IMR-90 (cell line): ENCODE results near the gene NTRK2. TPM values are rescaled to one million over a fixed set of nuclear protein-coding genes. Genes with fewer than 3 reads are reported as not detected.

ENCODE experiments used
- ATAC-seq: fragments of 200-7000 bp; cut with Tn5 transposase; 2 replicates; pipeline ENCODE4 v1.9.1; 2020; ENCODE audit warnings: low read depth, mild to moderate bottlenecking, moderate library complexity
- BruUV-seq: library from RNA; stranded (reverse); fragments of 400-500 nt; replicated peaks from 2 replicates; lab custom pipeline; 2021; lab: Mats Ljungman, UMichigan
- CTCF ChIA-PET: fragments of 300-600 bp; formaldehyde crosslinking; extraction: SDS; loops from one replicate; lab custom pipeline; 2021; ENCODE audit warnings: antibody characterized with exemption; lab: Yijun Ruan, JAX
- POLR2A ChIA-PET: fragments of 300-600 bp; sonication (Branson Sonifier 250); formaldehyde crosslinking; loops from one replicate; lab custom pipeline; 2022; ENCODE audit warnings: antibody characterized with exemption; ENCODE audit not compliant: unreplicated experiment; lab: Charles Lee
- DNase-seq: peaks from one replicate; pipeline ENCODE4 v3.0.0; 2013
- H2AFZ ChIP-seq: replicated peaks from 2 replicates; pipeline ENCODE3; 2013; ENCODE audit warnings: low read length, mild to moderate bottlenecking; ENCODE audit not compliant: poor library complexity
- H2AK5ac ChIP-seq: 2 replicates; pipeline ENCODE4 v1.6.1; 2013; ENCODE audit warnings: low read depth, low read length, inconsistent platforms
- H2AK9ac ChIP-seq: replicated peaks from 2 replicates; pipeline ENCODE3; 2013; ENCODE audit warnings: mild to moderate bottlenecking, low read depth, low read length, moderate library complexity; ENCODE audit not compliant: poor library complexity
- H2BK120ac ChIP-seq: 2 replicates; pipeline ENCODE4 v1.6.1; 2013; ENCODE audit warnings: low read depth, low read length, inconsistent platforms
- H2BK15ac ChIP-seq: 3 replicates; pipeline ENCODE4 v1.6.1; 2013; ENCODE audit warnings: low read depth, low read length, inconsistent platforms
- H2BK20ac ChIP-seq: 2 replicates; pipeline ENCODE4 v1.6.1; 2013; ENCODE audit warnings: low read depth, mild to moderate bottlenecking, inconsistent platforms, low read length, moderate library complexity
- H2BK5ac ChIP-seq: 2 replicates; pipeline ENCODE4 v1.6.1; 2013; ENCODE audit warnings: mild to moderate bottlenecking, low read depth, low read length, inconsistent platforms; ENCODE audit not compliant: poor library complexity, severe bottlenecking
- H3K14ac ChIP-seq: replicated peaks from 2 replicates; pipeline ENCODE4 v1.6.1; 2013; ENCODE audit warnings: low read depth, low read length, inconsistent platforms
- H3K18ac ChIP-seq: 2 replicates; pipeline ENCODE4 v1.6.1; 2013; ENCODE audit warnings: low read depth, low read length, control low read depth
- H3K23ac ChIP-seq: 2 replicates; pipeline ENCODE4 v1.6.1; 2013; ENCODE audit warnings: low read depth, low read length, inconsistent platforms
- H3K27ac ChIP-seq: 2 replicates; pipeline ENCODE4 v1.5.1; 2013; ENCODE audit warnings: mild to moderate bottlenecking, control low read depth, low read length; ENCODE audit not compliant: insufficient read depth
- H3K27me3 ChIP-seq: 2 replicates; pipeline ENCODE4 v1.6.1; 2013; ENCODE audit warnings: low read length; ENCODE audit not compliant: control insufficient read depth, insufficient read depth
- H3K36me3 ChIP-seq: 2 replicates; pipeline ENCODE4 v1.6.1; 2013; ENCODE audit warnings: low read length, mixed read lengths; ENCODE audit not compliant: control insufficient read depth, insufficient read depth
- H3K4ac ChIP-seq: 2 replicates; pipeline ENCODE4 v1.6.1; 2013; ENCODE audit warnings: low read depth, low read length, inconsistent platforms
- H3K4me1 ChIP-seq: 2 replicates; pipeline ENCODE4 v1.6.1; 2013; ENCODE audit warnings: low read length, mixed read lengths; ENCODE audit not compliant: control insufficient read depth, insufficient read depth
- H3K4me2 ChIP-seq: 2 replicates; pipeline ENCODE4 v1.6.1; 2013; ENCODE audit warnings: low read depth, mild to moderate bottlenecking, control low read depth, low read length, moderate library complexity
- H3K4me3 ChIP-seq: 2 replicates; pipeline ENCODE4 v1.5.1; 2013; ENCODE audit warnings: low read depth, mild to moderate bottlenecking, control low read depth, low read length, moderate library complexity; ENCODE audit not compliant: insufficient read depth
- H3K56ac ChIP-seq: 2 replicates; pipeline ENCODE4 v1.6.1; 2013; ENCODE audit warnings: low read length, inconsistent platforms; ENCODE audit not compliant: insufficient read depth; ENCODE audit errors: extremely low read depth
- H3K79me1 ChIP-seq, 2 experiments: 2 replicates each; pipeline ENCODE4 v1.6.1; 2013; ENCODE audit warnings: low read length in 2 of 2, inconsistent platforms in 1 of 2, low read depth in 1 of 2
- H3K9ac ChIP-seq: 2 replicates; pipeline ENCODE4 v1.6.1; 2013; ENCODE audit warnings: low read depth, low read length, control low read depth
- H3K9me1 ChIP-seq: 2 replicates; pipeline ENCODE4 v1.6.1; 2013; ENCODE audit warnings: low read length, inconsistent platforms; ENCODE audit not compliant: insufficient read depth
- H3K9me3 ChIP-seq: 2 replicates; pipeline ENCODE4 v1.6.1; 2013; ENCODE audit warnings: low read length; ENCODE audit not compliant: control insufficient read depth, insufficient read depth
- H4K20me1 ChIP-seq: 2 replicates; pipeline ENCODE4 v1.6.1; 2013; ENCODE audit warnings: low read length, inconsistent platforms; ENCODE audit not compliant: insufficient read depth
- H4K5ac ChIP-seq: 2 replicates; pipeline ENCODE4 v1.6.1; 2013; ENCODE audit warnings: mild to moderate bottlenecking, low read depth, low read length, control low read depth
- H4K8ac ChIP-seq, 2 experiments: 2 replicates each; pipeline ENCODE4 v1.6.1; 2013; ENCODE audit warnings: low read depth in 2 of 2, low read length in 2 of 2, control low read depth in 1 of 2, inconsistent platforms in 1 of 2
- H4K91ac ChIP-seq: 2 replicates; pipeline ENCODE4 v1.6.1; 2013; ENCODE audit warnings: low read depth, low read length, inconsistent platforms; ENCODE audit not compliant: insufficient read depth
- BHLHE40 ChIP-seq: fragments of 150-350 bp; IDR thresholded peaks from 2 replicates; pipeline ENCODE4 v1.6.1; 2016; ENCODE audit warnings: mild to moderate bottlenecking, low read depth, low read length
- CEBPB ChIP-seq: IDR thresholded peaks from 2 replicates; pipeline ENCODE4 v1.6.1; 2012; ENCODE audit warnings: low read depth, low read length, improper control_type of control experiment
- CHD1 ChIP-seq: IDR thresholded peaks from 2 replicates; pipeline ENCODE4 v1.6.1; 2012; ENCODE audit warnings: low read depth, low read length, improper control_type of control experiment
- CTCF ChIP-seq: conservative IDR thresholded peaks from 2 replicates; pipeline ENCODE4 v1.5.1; 2012; ENCODE audit warnings: mild to moderate bottlenecking, low read depth, low read length, improper control_type of control experiment
- FOS ChIP-seq: fragments of 150-350 bp; IDR thresholded peaks from 2 replicates; pipeline ENCODE4 v1.6.1; 2016; ENCODE audit warnings: low read depth, low read length
- MAFK ChIP-seq: IDR thresholded peaks from 2 replicates; pipeline ENCODE4 v1.6.1; 2012; ENCODE audit warnings: low read depth, low read length, improper control_type of control experiment
- MAZ ChIP-seq: IDR thresholded peaks from 2 replicates; pipeline ENCODE4 v1.6.1; 2012; ENCODE audit warnings: low read depth, mild to moderate bottlenecking, low read length, improper control_type of control experiment, moderate library complexity, borderline replicate concordance
- MXI1 ChIP-seq: IDR thresholded peaks from 2 replicates; pipeline ENCODE4 v1.6.1; 2012; ENCODE audit warnings: low read depth, mild to moderate bottlenecking, low read length, moderate library complexity, borderline replicate concordance
- POLR2A ChIP-seq: IDR thresholded peaks from 2 replicates; pipeline ENCODE4 v1.6.1; 2012; ENCODE audit warnings: mild to moderate bottlenecking, low read depth, low read length
- RAD21 ChIP-seq: IDR thresholded peaks from 2 replicates; pipeline ENCODE4 v1.6.1; 2012; ENCODE audit warnings: low read length, improper control_type of control experiment
- RCOR1 ChIP-seq: IDR thresholded peaks from 2 replicates; pipeline ENCODE4 v1.6.1; 2012; ENCODE audit warnings: mild to moderate bottlenecking, low read length, improper control_type of control experiment; ENCODE audit not compliant: insufficient replicate concordance
- RFX5 ChIP-seq: IDR thresholded peaks from 2 replicates; pipeline ENCODE4 v1.8.0; 2012; ENCODE audit warnings: low read depth, mild to moderate bottlenecking, low read length, moderate library complexity
- SMC3 ChIP-seq: fragments of 150-350 bp; IDR thresholded peaks from 2 replicates; pipeline ENCODE4 v1.6.1; 2016; ENCODE audit warnings: low read depth, mild to moderate bottlenecking, antibody characterized with exemption, low read length, moderate library complexity
- USF2 ChIP-seq: fragments of 150-350 bp; IDR thresholded peaks from 2 replicates; pipeline ENCODE4 v1.6.1; 2017; ENCODE audit warnings: mild to moderate bottlenecking, antibody characterized with exemption, low read length, low read depth
- WGBS, 2 experiments: methylation state at CpG; one replicate each; pipeline versions ENCODE4 v1.1.5 to v1.1.7; 2013; ENCODE audit warnings: missing lambda C conversion rate in 2 of 2; ENCODE audit not compliant: insufficient read length in 1 of 2; ENCODE audit errors: extremely low coverage in 2 of 2; 5-methylcytosine and 5-hydroxymethylcytosine counted together
- dilution Hi-C: fragments of 300-500 bp; cut with HindIII; formaldehyde crosslinking; loops from one replicate; pipeline ENCODE4 v1.14.3; 2018; ENCODE audit warnings: low sequenced_read_pairs; ENCODE audit not compliant: unreplicated experiment
- in situ Hi-C: fragments of 300-500 bp; cut with MboI; formaldehyde crosslinking; loops from 3 replicates; pipeline ENCODE4 v1.14.3; 2019; ENCODE audit warnings: low sequenced_read_pairs, inconsistent platforms, mixed read lengths
- intact Hi-C: fragments of 100-400 bp; cut with micrococcal nuclease; formaldehyde crosslinking; loops from 2 replicates; pipeline ENCODE4 v1.10.0; 2022
- polyA plus RNA-seq, 3 experiments: library from polyadenylated mRNA; depleted of rRNA; stranded (reverse); fragments of >200 nt; gene quantifications; 2 replicates each; pipeline ENCODE4 v1.2.3, GENCODE V29; 2012; ENCODE audit warnings: low replicate concordance in 1 of 3
- total RNA-seq: library from RNA; depleted of rRNA; stranded (reverse); fragments of >200 nt; gene quantifications from 2 replicates; pipeline ENCODE4 v1.2.3, GENCODE V29; 2012
- TF ChIP-seq, protein P1 (sequence below): fragments of 150-350 bp; IDR thresholded peaks from 2 replicates; pipeline ENCODE4 v1.6.1; 2016; ENCODE audit warnings: low read depth, mild to moderate bottlenecking, low read length, moderate library complexity, borderline replicate concordance

Gene NTRK2
- total and polyA plus RNA-seq, 2 of the 4 experiments (the other 2 are of a cell fraction) = under 0.01 to 0.02 TPM

GRCh38 chr9:85009251-85009650, 339.7 kb downstream of the NTRK2 start:
- no peak overlapping the region for H3K18ac ChIP-seq
- H3K9me1 ChIP-seq = no peaks in the 10 kb centered on the region
- BruUV-seq = no TSS peak
- intact Hi-C loops (no loop called here), in situ Hi-C loops (no loop called here), dilution Hi-C loops (no loop called here)
- H3K27me3 ChIP-seq = no peaks in the 10 kb centered on the region
- ChIA-PET POLR2A (no interaction called here), CTCF (no interaction called here)
- no peak overlapping the region for H2AK5ac ChIP-seq
- no CpG with 5 or more reads among the region's 1 CpG for WGBS, 2 experiments
- no peak overlapping the region for H2AK9ac ChIP-seq
- no peaks in the 10 kb centered on the region for H3K36me3 ChIP-seq
- no peak overlapping the region for H3K23ac ChIP-seq
- H4K5ac ChIP-seq = no peak overlapping the region
- H3K9ac ChIP-seq = no peak overlapping the region
- no peak overlapping the region for H4K91ac ChIP-seq
- no peak overlapping the region for H3K4me3 ChIP-seq
- H2BK120ac ChIP-seq = no peak overlapping the region
- H4K20me1 ChIP-seq = no peaks in the 10 kb centered on the region
- H3K9me3 ChIP-seq = peaks cover 17% of the 10 kb centered on the region
- ATAC-seq = no peak
- no peak overlapping the region for H3K27ac ChIP-seq
- no peak overlapping the region for H3K14ac ChIP-seq
- no peak overlapping the region for H2BK15ac ChIP-seq
- no peak overlapping the region for H2BK5ac ChIP-seq
- no peak overlapping the region for H2BK20ac ChIP-seq
- no peak overlapping the region for H4K8ac ChIP-seq
- no peak overlapping the region for H3K56ac ChIP-seq
- no peak overlapping the region for H3K4me2 ChIP-seq
- no peaks in the 10 kb centered on the region for H3K4me1 ChIP-seq
- H3K79me1 ChIP-seq = no peaks in the 10 kb centered on the region
- no peak overlapping the region for H2AFZ ChIP-seq
- H3K4ac ChIP-seq = no peak overlapping the region
- no peak for DNase-seq
- no peak for TF ChIP-seq CHD1
- TF ChIP-seq MAZ = no peak
- no peak for TF ChIP-seq CTCF
- TF ChIP-seq, protein P1, sequence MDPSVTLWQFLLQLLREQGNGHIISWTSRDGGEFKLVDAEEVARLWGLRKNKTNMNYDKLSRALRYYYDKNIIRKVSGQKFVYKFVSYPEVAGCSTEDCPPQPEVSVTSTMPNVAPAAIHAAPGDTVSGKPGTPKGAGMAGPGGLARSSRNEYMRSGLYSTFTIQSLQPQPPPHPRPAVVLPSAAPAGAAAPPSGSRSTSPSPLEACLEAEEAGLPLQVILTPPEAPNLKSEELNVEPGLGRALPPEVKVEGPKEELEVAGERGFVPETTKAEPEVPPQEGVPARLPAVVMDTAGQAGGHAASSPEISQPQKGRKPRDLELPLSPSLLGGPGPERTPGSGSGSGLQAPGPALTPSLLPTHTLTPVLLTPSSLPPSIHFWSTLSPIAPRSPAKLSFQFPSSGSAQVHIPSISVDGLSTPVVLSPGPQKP = no peak
- TF ChIP-seq SMC3 = no peak
- TF ChIP-seq MAFK = no peak
- no peak for TF ChIP-seq USF2
- TF ChIP-seq RCOR1 = no peak
- TF ChIP-seq POLR2A = no peak
- no peak for TF ChIP-seq MXI1
- no peak for TF ChIP-seq RAD21
- TF ChIP-seq CEBPB = no peak
- TF ChIP-seq RFX5 = no peak
- no peak for TF ChIP-seq BHLHE40
- TF ChIP-seq FOS = no peak
